HL-60 (cell line): ENCODE results near the gene RGPD6.
"Not testable (repeated sequence)": the region's sequence is repeated elsewhere in the genome, so short reads cannot be mapped to it uniquely, and the experiment has no call there.

Experiments used
- GABPA ChIP-seq: IDR thresholded peaks from 2 replicates; pipeline ENCODE4 v1.6.1; 2012; ENCODE audit warnings: low read depth
- POLR2AphosphoS5 ChIP-seq: IDR thresholded peaks from 2 replicates; pipeline ENCODE4 v1.6.1; 2012; ENCODE audit warnings: low read depth

DNA sequence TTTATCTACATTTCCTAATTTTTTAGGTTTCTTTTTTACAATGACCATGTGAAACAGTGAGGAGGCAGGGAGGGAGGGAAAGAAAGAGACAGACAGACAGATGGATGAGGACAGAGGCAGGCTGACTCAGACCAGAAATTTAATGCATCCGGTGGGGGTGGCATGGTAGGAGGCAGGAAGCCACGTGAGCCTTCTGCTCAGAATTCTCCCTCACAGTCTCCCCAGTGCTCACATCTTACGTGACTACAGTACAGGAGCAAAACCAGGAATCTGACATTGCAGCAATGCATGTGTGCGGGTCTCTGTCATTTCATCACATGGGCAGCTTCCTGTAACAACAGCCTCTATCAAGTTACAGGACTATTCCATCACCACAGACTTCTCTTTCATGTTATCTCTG, 102.1 kb downstream of the RGPD6 start:
- TF ChIP-seq POLR2AphosphoS5, GABPA: not testable (repeated sequence)
